ENCODE results near the gene MLXIP. TPM values are rescaled to one million over a fixed set of nuclear protein-coding genes. Genes with fewer than 3 reads are reported as not detected.

MLXIP gene
- total and polyA plus RNA-seq, 2 donors (not counting 3 experiments of a cell fraction or from before 2014, with no cell fraction given): 22.0 to 72.5 TPM

DNA sequence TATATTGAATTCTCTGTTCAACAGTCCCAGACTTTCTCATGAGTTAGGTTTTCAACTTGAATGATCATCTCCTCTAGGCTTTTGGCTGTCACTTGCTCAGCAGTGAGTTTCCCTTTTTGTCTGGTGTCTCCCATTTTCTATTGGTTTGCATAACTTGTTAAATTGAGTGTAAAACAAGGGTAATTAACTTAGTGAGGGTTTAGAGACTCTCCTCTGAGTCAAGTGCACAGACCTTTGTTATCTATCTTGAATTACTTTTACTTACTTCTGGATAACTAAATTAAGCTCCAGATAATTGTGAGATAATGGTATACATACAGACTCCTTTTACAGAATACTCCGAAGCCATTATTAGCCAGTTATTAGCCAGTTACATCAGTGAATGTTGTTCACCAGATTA is 22.0 kb downstream of the MLXIP start:
- ChIA-PET CTCF (interaction anchor here (1.0 to 1.2 kb wide), 2 partner anchors 16 to 46 kb away, joined by 3 to 5 read pairs; no protein-coding TSS in a partner anchor), POLR2A (no interaction called here)
- dilution Hi-C loops (cut with MboI; ENCODE audit: extremely low pct_ligation_motif_present, low sequenced_read_pairs): no loop called here
- Histone ChIP-seq H2AFZ (ENCODE audit: low read depth, low read length) (no peak overlapping the region), H4K20me1 (replicated peaks; ENCODE audit: control insufficient read depth, extremely low read depth, insufficient read depth, low read length) (no peaks in the 10 kb centered on the region), H3K4me2 (ENCODE audit: insufficient read depth, low read length) (no peak overlapping the region), H3K9ac (replicated peaks; ENCODE audit: extremely low read depth, insufficient read depth, low read length) (no peak overlapping the region), H3K36me3 (ENCODE audit: control insufficient read depth in 2 of 2, extremely low read depth in 1 of 2, insufficient read depth in 2 of 2, low read length in 2 of 2) (no peaks in the 10 kb centered on the region), H3K27me3 (ENCODE audit: control insufficient read depth in 2 of 2, insufficient read depth in 2 of 2, low read length in 2 of 2) (no peaks in the 10 kb centered on the region), H3K27ac (ENCODE audit: insufficient read depth, low read depth, low read length) (no peak overlapping the region), H3K4me1 (ENCODE audit: control insufficient read depth, extremely low read depth, insufficient read depth, low read length) (peaks cover 31% of the 10 kb centered on the region), H3K9me1 (replicated peaks; ENCODE audit: control insufficient read depth, extremely low read depth, insufficient read depth, low read length) (no peaks in the 10 kb centered on the region), H3K4me3 (replicated peaks in 1 of 3; ENCODE audit: insufficient read depth in 1 of 3, low read depth in 1 of 3, low read length in 3 of 3) (no peak overlapping the region), H3K79me2 (ENCODE audit: control insufficient read depth, insufficient read depth, low read length) (peaks cover 62% of the 10 kb centered on the region), H3K9me3 (replicated peaks; ENCODE audit: control insufficient read depth, insufficient read depth, low read length) (no peaks in the 10 kb centered on the region)
- TF ChIP-seq FOS (IDR thresholded peaks at IDR 0.05; ENCODE audit: borderline replicate concordance, insufficient read depth, low read length) (no peak), POLR2A (IDR thresholded peaks at IDR 0.05; ENCODE audit: low read depth, low read length) (no peak), MYC (IDR thresholded peaks at IDR 0.05; ENCODE audit: low read depth, low read length) (no peak), POLR2AphosphoS5 (IDR thresholded peaks at IDR 0.05; ENCODE audit: insufficient read depth, low read depth, low read length) (no peak), GATA2 (IDR thresholded peaks at IDR 0.05; ENCODE audit: insufficient read depth, insufficient read length, low read depth, low read length) (no peak), EZH2 (IDR thresholded peaks at IDR 0.05; ENCODE audit: borderline replicate concordance, low read depth, low read length, severe bottlenecking) (no peak), JUN (IDR thresholded peaks at IDR 0.05; ENCODE audit: borderline replicate concordance, insufficient read depth, insufficient read length, low read depth) (no peak)
- TF ChIP-seq, protein P1, sequence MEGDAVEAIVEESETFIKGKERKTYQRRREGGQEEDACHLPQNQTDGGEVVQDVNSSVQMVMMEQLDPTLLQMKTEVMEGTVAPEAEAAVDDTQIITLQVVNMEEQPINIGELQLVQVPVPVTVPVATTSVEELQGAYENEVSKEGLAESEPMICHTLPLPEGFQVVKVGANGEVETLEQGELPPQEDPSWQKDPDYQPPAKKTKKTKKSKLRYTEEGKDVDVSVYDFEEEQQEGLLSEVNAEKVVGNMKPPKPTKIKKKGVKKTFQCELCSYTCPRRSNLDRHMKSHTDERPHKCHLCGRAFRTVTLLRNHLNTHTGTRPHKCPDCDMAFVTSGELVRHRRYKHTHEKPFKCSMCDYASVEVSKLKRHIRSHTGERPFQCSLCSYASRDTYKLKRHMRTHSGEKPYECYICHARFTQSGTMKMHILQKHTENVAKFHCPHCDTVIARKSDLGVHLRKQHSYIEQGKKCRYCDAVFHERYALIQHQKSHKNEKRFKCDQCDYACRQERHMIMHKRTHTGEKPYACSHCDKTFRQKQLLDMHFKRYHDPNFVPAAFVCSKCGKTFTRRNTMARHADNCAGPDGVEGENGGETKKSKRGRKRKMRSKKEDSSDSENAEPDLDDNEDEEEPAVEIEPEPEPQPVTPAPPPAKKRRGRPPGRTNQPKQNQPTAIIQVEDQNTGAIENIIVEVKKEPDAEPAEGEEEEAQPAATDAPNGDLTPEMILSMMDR (IDR thresholded peaks at IDR 0.05; ENCODE audit: extremely low read depth in 1 of 2, insufficient read depth in 1 of 2, low read depth in 1 of 2, low read length in 2 of 2): no peak
- TF ChIP-seq, protein P2, sequence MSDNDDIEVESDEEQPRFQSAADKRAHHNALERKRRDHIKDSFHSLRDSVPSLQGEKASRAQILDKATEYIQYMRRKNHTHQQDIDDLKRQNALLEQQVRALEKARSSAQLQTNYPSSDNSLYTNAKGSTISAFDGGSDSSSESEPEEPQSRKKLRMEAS (IDR thresholded peaks at IDR 0.05; ENCODE audit: insufficient read depth, insufficient read length): no peak
- intact Hi-C loops (cut with micrococcal nuclease): no loop called here
- no peak for DNase-seq (ENCODE audit: low read depth, low spot score)
- no peak for FAIRE-seq
- BruUV-seq (replicated peaks): no TSS peak

Measured in endothelial cell of umbilical vein (primary cell).